Left ventricle myocardium inferior (tissue), 1 donor: ENCODE results near the gene THSD4. TPM values are rescaled to one million over a fixed set of nuclear protein-coding genes. Genes with fewer than 3 reads are reported as not detected.

ENCODE experiments used
- DNase-seq: peaks from one replicate; pipeline ENCODE4 v3.0.0-alpha.2; 2020
- H3K27ac ChIP-seq: fragments of 200-600 bp; replicated peaks from 2 replicates; pipeline ENCODE4 v1.8.0; 2021
- H3K27me3 ChIP-seq: fragments of 200-600 bp; 2 replicates; pipeline ENCODE4 v1.8.0; 2021; ENCODE audit warnings: low read depth
- H3K36me3 ChIP-seq: fragments of 200-600 bp; 2 replicates; pipeline ENCODE4 v1.8.0; 2021
- H3K4me1 ChIP-seq: fragments of 200-600 bp; 2 replicates; pipeline ENCODE4 v1.8.0; 2021
- H3K4me3 ChIP-seq: fragments of 200-600 bp; 2 replicates; pipeline ENCODE4 v1.8.0; 2021; ENCODE audit warnings: mild to moderate bottlenecking, moderate library complexity
- H3K9me3 ChIP-seq: fragments of 200-600 bp; replicated peaks from 2 replicates; pipeline ENCODE4 v1.8.0; 2021
- intact Hi-C: fragments of 100-400 bp; cut with micrococcal nuclease; formaldehyde crosslinking; loops from one replicate; pipeline ENCODE4 v1.11.0; 2022
- total RNA-seq: library from RNA; stranded (reverse); fragmentation: NEBNext Ultra II Directional; extraction: Animal tissue kit (Norgen Biotek cat#: 25700); gene quantifications from one replicate; pipeline ENCODE4 v1.2.1, GENCODE V29; 2021
- TF ChIP-seq, protein P1 (sequence below): fragments of 200-600 bp; IDR thresholded peaks from 2 replicates; pipeline ENCODE4 v1.8.0; 2021; ENCODE audit warnings: antibody characterized with exemption, mild to moderate bottlenecking, borderline replicate concordance
- donor health status: DM: no; HTN: yes; CAD: no; lungs with severe emphysema.

The THSD4 gene
- total RNA-seq, 1 donor from 2014 or later = 95.8 TPM

DNA sequence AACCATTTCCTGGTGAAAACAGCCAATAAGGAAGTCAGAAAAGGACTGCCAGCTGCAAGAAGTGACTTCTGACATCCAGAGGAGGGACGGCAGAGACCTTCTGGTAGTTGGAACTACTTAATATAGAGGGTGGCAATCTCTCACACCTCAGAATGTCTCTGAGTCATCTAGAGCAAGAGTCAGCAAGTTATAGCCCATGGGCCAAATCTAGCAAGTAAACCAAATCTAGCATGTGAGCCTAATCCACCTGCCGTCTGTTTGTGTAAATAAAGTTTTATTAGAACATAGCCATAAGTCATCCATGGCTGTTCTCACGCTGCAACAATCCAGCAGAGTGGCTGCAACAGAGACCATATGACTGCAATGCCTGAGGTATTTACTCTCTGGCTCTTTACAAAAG, 534.6 kb downstream of the THSD4 start:
- DNase-seq = no peak
- Histone ChIP-seq H3K9me3 (peaks cover 3% of the 10 kb centered on the region), H3K27me3 (no peaks in the 10 kb centered on the region), H3K36me3 (no peaks in the 10 kb centered on the region), H3K27ac (peak overlapping the region; percentile 33), H3K4me3 (no peak overlapping the region), H3K4me1 (peaks cover 56% of the 10 kb centered on the region)
- TF ChIP-seq, protein P1, sequence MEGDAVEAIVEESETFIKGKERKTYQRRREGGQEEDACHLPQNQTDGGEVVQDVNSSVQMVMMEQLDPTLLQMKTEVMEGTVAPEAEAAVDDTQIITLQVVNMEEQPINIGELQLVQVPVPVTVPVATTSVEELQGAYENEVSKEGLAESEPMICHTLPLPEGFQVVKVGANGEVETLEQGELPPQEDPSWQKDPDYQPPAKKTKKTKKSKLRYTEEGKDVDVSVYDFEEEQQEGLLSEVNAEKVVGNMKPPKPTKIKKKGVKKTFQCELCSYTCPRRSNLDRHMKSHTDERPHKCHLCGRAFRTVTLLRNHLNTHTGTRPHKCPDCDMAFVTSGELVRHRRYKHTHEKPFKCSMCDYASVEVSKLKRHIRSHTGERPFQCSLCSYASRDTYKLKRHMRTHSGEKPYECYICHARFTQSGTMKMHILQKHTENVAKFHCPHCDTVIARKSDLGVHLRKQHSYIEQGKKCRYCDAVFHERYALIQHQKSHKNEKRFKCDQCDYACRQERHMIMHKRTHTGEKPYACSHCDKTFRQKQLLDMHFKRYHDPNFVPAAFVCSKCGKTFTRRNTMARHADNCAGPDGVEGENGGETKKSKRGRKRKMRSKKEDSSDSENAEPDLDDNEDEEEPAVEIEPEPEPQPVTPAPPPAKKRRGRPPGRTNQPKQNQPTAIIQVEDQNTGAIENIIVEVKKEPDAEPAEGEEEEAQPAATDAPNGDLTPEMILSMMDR = no peak
- intact Hi-C loops = no loop called here

DNA sequence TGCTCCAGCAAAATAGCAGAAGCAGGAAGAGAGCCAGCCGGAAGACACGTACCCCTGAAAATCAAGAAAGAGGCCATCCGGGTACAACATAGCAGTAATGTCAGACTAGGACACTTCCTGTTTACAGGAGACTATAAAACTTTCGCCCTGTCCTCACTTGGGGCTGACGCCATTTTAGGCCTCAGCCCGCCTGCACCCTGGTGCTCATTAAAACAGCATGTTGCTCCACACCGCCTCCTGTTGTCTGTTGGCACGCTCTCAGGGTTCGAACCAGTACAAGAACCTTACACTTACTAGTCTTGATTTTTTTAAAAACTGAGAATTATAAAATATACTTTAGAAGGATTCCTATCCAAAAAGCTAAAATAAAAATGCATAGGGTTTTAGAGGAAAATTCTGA, 535.3 kb downstream of the THSD4 start:
- DNase-seq = no peak
- Histone ChIP-seq H3K9me3 (no peaks in the 10 kb centered on the region), H3K27me3 (no peaks in the 10 kb centered on the region), H3K4me3 (no peak overlapping the region), H3K4me1 (peaks cover 63% of the 10 kb centered on the region), H3K36me3 (no peaks in the 10 kb centered on the region), H3K27ac (peak overlapping the region; percentile 33)
- intact Hi-C loops = no loop called here
- TF ChIP-seq, protein P1 = no peak

DNA sequence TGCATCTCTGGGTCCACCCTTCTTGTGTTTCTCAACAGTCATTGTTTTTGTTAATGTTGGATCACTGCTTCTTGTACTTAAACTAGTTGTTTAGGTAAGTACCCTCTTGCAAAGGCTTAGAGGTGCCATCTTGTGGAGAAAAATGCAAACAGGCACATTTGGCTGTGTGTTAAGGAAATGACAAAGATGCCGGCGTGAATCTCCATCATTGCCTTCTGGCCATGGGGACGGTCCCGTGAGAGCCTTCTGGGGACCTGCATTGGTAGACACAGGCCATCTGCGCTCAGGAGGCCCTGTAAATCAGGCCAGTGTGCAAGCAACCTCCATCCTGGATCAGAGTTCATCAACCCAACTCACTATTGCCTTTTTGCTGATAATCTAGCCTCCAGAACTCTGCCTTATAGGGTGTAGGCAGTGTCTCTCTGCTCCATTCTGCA, 536.5 kb downstream of the THSD4 start:
- TF ChIP-seq, protein P1 = peak; percentile 62
- Histone ChIP-seq H3K27me3 (no peaks in the 10 kb centered on the region), H3K27ac (peak overlapping the region; percentile 66), H3K36me3 (no peaks in the 10 kb centered on the region), H3K4me1 (peaks cover 60% of the 10 kb centered on the region), H3K4me3 (no peak overlapping the region), H3K9me3 (no peaks in the 10 kb centered on the region)
- no peak for DNase-seq
- intact Hi-C loops = no loop called here

DNA sequence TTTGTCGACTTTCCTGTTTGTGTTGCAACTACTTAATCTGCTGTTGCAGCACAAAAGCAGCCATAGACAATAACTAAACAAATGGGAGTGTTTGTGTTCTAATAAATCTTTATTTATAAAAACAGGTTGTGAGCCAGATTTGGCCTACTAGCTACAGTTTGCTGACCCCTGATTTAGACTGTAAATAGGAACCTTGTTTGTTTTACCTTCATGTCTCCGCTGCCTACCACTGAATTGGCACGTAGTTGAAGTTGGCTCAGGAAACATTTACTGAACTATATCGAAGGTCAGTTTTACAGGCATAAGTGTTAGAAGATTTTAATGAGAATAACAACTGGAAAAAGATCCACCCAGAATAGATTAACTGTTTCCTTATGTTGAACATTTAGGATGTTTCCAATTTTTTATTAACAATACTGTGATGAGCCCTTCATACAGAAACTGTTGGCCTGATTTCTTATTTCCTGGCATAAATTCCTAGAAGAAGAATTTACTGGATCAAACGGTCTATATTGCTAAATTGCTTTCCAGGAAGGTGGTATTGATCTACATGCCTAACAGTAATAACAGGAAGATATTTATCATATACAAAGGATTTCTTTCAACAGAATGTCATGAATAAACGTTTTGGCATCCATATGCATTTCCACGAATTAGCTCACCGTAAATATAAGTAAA, 538.9 kb downstream of the THSD4 start:
- Histone ChIP-seq H3K27me3 (no peaks in the 10 kb centered on the region), H3K27ac (peak overlapping the region; percentile 66), H3K4me1 (peaks cover 64% of the 10 kb centered on the region), H3K9me3 (no peaks in the 10 kb centered on the region), H3K4me3 (no peak overlapping the region), H3K36me3 (no peaks in the 10 kb centered on the region)
- TF ChIP-seq, protein P1 = no peak
- DNase-seq = no peak
- intact Hi-C loops = no loop called here

DNA sequence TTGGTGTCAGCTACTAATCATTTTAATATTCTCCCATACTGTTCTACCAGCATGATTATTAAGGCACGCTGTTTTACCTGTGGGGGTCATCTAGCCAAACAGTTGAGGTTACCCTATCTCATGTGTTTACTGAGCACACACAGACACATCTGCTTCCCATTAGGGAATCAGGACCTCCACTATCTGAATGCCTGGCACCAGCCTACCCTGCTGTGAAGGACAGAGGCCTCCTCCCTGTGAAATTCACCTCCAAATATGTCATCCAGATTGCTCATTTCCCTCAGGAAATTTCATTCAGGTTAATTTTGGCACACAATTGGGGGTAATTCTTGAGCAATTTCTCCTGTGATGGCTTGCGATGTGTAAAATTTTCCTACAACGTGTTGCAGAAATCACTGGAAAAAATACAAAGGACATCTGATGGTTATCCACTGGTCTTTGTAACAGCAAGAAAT, 539.5 kb downstream of the THSD4 start:
- TF ChIP-seq, protein P1 = no peak
- intact Hi-C loops = no loop called here
- no peak for DNase-seq
- Histone ChIP-seq H3K4me1 (peaks cover 69% of the 10 kb centered on the region), H3K4me3 (no peak overlapping the region), H3K27me3 (no peaks in the 10 kb centered on the region), H3K9me3 (no peaks in the 10 kb centered on the region), H3K27ac (peak overlapping the region; percentile 66), H3K36me3 (no peaks in the 10 kb centered on the region)
